DMS 273 (cell line): Measurements from ENCODE around the gene LGALS3.

Source experiments
- DNase-seq: peaks from one replicate; lab custom pipeline; 2025; ENCODE audit not compliant: unreplicated experiment; lab: John Stamatoyannopoulos, UW

Gene LGALS3

GRCh38 chr14:55129428-55130195 lies 560 bp downstream of the LGALS3 start:
- peak; percentile 75 for DNase-seq

- no peak for DNase-seq
These were observed 1.1 kb downstream of the LGALS3 start for GRCh38 chr14:55130196-55130550.

GRCh38 chr14:55131370-55132137 lies 2.5 kb downstream of the LGALS3 start:
- DNase-seq, result no peak

DNA sequence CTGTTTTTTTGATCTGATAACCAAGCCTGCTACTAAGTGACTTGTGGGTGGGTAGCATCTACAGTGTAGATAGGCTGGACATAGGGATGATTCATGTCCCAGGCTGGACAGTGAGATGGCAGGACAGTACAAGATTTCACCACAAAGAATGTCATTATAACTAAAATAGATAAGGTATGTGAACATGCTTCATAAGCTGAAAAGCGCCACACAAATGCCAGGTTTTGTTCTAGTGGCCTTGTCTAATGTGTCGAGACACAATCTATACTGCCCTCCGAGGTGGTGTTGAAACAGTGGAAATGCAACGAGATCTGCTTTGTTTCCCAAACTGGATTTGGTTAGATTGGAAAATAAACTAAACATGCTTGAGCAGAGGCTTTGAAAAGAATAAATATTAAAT lies 4.4 kb downstream of the LGALS3 start:
- peak; percentile 66 for DNase-seq

DNA sequence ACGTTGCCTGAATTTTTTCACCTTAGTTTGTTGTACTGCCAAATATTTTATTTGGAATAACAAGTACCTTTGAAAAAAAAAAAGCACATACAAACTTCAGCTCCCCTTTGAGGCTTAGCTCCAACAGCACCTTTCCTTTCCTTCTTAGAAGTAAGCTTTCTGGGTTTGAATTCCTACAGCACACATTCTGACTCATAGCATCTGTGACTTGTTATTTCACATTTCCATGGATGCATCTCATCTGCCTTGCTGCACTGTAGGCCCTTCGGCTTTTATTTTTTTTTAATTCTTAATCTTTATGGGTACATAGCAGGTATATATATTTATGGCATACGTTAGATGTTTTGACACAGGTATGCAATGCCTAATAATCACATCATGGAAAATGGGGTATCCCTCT lies 7.2 kb downstream of the LGALS3 start:
- DNase-seq, result no peak

- DNase-seq, result peak; percentile 59
These were observed 8.1 kb downstream of the LGALS3 start for GRCh38 chr14:55136885-55137786.

- DNase-seq, result peak; percentile 22
These were observed 9.0 kb downstream of the LGALS3 start for GRCh38 chr14:55138091-55138490.

GRCh38 chr14:55139141-55139540 lies 10.1 kb downstream of the LGALS3 start:
- DNase-seq, result no peak

- DNase-seq, result no peak
These were observed 10.9 kb downstream of the LGALS3 start for GRCh38 chr14:55139696-55140509.

DNA sequence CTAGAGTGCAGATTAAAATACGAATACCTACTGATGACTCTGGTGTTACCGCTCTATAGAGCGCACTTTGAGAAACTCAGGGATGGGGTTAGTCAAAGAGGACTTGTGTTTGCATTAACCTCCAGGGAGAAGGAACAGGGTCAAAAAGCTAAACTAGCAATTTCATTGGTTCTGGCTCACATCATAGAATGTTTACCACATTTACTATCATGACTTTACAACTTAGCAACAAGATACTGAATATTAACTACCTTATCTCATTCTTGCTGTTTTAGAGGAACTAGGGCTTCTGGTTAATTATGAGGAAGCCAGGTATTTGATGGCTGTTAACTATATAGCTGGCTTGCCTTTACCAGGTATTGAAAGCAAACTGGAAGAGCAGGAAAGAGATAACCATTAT lies 12.8 kb downstream of the LGALS3 start:
- DNase-seq, result no peak

GRCh38 chr14:55142466-55142865 lies 13.4 kb downstream of the LGALS3 start:
- DNase-seq, result no peak

DNA sequence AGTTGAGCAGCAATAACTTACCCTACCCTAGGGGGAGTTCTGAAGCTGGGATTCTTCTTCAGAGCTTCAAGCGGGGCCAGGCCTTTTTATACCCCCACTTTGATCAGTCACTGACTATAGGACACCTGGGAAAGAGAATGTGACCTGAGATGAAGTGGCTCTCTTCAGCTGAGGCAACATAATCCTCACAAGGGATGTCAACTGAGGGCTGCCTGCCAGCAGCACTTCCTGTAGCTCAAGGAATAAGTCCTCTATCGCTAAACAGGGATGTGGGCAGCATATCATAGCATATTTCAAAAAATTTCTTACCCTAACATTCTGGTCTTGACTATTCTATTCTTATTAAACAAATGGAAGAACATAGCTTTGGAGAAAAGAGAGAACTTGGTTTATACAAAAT lies 17.4 kb downstream of the LGALS3 start:
- no peak for DNase-seq

DNA sequence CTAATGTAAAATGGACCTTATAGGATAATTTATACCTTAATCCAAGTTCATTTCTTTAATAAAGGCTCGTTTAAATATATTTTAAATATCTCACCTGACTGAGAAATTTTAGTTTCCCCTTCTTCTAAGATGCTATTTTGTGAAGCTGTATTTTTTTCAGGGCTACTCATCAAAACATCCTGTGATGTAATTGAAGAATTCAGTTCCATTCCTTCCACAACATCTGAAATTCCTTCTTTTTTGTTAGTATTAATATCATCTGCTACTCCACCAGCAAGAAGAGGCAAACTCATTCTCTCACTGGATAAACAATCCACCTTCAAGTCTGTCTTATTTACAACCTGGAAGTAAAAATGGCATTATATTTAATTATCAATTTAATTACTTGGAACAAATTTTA lies 22.5 kb downstream of the LGALS3 start:
- DNase-seq, result no peak

DNA sequence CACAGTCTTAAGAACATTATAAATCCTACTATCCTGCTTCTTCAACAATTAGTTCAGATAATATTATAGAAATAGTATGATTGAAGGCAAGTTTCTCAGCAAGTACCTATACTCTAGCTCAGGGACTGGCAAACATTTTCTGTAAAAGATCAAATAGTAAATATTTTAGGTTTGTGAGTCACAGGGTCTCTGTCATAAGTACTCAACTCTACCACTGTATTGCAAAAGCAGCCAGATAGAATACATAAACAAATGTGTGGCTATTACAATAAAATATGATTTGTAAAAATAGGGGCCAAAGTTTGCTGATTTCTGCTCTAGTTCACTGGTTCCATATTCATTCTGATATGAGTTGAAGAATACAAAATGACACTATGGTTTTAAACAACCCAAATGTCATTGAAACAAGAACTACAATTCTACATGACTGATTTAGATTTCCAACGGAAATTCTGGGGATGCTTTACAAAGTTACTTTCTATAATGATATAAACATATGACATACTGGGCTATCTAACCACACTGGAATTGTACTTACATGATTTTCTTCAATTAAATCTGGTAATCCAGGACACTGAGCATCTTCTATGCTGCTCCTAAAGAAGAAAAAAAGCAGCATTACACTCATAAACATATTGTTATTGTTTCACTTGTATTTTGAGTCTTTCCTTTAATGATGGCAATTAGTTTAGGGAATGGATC lies 23.2 kb downstream of the LGALS3 start:
- no peak for DNase-seq

DNA sequence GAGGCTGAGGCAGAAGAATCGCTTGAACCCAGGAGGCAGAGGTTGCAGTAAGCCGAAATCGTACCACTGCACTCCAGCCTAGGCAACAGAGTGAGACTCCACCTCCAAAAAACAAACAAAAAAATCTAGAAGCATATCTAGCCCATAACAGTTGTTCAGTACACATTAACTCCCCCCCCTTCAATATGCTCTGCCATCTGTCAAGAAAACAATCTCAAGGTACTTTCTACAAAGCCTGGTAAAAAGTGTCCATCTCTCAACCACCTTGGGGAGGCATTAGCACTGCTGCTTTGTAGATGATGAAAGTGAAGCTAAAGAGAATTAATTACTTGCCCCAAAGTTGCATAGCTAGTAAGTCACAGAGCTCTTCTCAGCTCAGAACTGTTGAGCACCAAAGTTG lies 24.9 kb downstream of the LGALS3 start:
- DNase-seq, result peak; percentile 90

DNA sequence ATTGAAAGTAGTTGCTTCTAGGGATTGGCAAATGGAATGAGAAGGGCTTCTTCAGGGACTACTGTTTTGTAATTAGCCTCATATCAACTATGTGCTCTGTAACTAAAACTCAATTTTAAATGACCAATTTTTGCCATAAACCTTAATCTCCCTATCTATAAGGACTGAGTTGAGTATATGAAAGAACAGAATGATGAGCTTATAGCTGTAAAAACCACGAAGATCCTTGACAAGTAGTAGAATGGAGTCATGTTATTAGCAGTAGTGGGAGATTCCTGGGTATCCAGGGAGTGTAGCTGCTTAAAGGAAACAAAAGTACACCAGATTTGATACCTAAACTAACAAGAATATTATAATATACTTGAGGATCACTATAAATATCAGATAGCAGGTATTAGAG lies 28.0 kb downstream of the LGALS3 start:
- DNase-seq, result no peak

DNA sequence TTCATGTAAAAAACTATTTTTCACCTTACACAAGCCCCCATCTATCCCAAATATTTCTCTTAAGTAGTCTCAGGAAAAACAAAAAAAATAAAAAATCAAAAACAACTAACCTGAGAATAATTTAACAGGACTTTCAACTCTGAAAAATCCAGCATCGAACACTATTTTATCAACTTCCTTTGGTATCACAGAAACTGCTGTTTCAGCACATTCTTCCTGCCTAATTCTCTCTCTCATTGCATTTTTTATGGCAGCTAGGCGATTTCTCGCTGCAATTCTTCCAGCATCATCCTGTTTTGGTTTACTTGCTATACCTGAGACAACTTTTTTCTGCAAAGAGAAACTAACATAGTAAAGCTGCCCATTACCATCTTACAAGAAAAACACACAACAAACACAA lies 29.4 kb downstream of the LGALS3 start:
- DNase-seq, result no peak

DNA sequence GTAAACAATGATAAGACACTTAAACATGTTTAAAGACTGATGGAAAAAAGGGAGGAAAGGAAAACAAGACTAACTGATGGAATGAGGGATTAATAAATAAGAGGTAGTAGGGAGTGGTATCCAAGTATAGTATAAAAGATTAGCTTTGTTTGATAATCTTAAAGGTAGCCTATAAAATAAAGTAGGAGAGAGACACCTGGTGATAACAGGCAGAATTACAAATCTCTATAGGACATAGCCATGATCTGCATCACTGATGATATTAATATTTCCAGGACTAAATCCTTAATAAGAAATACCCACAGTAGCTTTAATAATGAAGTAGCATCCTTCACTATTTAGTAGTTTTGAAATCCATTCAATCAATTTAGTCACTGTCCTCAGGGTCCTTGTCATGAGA lies 31.9 kb downstream of the LGALS3 start:
- DNase-seq, result peak; percentile 49

- DNase-seq, result no peak
These were observed 41.5 kb downstream of the LGALS3 start for GRCh38 chr14:55170526-55170925.

- DNase-seq, result no peak
These were observed 51.0 kb downstream of the LGALS3 start for GRCh38 chr14:55180006-55180405.
